ENCODE results near the gene CDKN1C.

The CDKN1C gene

DNA sequence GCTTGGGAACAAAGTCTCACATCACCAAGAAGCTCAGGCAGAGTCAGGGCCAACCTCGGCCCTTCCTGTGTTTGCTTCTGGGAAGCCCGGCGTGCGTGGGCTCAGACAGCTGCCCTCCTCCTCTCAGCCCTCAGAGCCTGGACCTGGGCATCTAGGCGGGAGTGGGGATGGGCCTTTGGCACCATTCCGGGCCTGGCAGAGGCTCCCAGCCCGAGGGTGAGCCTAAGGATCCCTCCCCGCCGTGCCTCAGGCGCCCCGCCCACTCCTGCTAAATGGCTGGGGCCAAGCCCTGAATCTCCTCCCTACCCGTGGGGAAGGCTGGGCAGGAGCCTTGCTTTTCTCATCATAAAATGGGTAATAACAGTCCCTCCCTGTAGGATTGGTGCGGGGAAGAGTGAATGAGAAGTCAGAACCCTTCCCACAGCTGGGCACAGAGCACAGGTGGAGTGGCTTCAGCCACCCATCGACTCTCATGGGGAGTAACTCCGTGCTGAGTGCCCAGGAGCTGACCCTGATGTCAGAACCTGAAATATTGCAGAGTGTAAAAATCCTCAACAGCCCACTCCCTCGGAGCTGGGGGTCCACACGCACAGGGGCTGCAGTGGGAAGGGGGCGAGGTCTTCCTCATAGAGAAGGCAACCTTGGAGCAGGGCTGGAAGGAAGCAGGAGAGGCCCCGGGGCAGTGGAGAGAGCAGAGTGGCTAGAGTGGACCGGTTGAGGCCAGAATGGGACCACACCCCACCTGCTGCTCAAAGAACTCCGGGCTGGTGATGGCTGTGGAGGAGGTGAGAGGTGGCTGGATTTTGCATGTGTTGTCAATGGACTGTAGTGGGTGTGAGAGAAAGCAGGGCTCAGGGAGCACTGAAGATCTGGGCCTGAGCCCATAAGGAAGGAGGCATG is 18.8 kb upstream of the CDKN1C start:
- DNase-seq, result no peak

DNA sequence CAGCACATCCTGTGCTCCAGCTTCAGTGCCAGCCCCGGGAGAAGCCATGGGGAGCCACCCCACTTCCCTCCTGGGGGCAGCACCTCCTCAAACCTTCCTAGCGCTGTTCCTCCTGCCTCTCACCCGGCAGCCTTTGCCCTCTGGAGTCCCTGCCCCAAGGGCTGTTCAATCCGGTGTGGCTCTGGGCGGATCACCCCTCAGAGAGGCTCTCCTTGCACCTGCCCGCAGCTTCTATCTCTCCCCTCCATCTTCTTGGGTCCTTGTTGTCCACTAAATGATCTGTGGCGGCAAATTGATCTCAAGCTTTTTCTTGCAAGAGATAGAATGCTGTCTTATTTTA is 18.1 kb upstream of the CDKN1C start:
- no peak for DNase-seq

DNA sequence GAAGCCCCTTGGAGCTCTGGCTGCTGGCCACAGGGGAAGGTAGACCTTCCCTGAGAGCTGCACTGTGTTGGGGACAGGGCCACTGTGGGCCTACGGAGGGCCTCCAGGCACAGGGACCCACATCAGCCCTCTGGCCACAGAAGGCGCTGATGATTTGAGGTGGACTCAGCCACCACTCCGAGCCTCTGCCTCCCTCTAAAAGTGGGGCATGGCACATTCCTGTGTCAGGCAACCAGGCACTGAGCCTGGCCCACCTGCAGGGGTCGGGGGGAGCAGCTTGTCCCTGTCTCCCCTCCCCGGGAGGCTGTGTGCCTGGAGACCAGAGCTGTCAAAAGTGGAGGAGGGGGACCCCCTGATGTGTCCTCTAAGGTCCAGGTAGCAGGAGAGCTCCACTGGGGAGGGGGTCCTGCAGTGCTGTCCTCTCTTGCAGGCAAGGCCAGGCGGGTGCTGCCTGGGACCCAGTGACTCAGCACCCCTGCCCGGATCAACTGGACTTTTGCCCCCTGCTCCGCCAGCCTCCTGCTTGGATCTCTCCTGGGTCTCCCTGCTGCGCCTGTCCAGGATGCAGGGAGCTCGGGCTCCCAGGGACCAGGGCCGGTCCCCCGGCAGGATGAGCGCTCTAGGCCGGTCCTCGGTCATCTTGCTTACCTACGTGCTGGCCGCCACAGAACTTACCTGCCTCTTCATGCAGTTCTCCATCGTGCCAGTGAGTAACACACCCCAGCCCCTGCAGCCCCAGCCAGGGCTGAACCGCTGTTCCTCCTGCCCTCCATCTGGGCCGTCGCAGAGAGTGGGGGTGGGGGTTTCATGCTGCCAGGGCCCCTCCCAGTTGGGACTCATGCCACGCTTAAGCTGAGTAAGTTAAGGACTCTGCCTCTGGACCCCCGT is 17.5 kb upstream of the CDKN1C start:
- no peak for DNase-seq

DNA sequence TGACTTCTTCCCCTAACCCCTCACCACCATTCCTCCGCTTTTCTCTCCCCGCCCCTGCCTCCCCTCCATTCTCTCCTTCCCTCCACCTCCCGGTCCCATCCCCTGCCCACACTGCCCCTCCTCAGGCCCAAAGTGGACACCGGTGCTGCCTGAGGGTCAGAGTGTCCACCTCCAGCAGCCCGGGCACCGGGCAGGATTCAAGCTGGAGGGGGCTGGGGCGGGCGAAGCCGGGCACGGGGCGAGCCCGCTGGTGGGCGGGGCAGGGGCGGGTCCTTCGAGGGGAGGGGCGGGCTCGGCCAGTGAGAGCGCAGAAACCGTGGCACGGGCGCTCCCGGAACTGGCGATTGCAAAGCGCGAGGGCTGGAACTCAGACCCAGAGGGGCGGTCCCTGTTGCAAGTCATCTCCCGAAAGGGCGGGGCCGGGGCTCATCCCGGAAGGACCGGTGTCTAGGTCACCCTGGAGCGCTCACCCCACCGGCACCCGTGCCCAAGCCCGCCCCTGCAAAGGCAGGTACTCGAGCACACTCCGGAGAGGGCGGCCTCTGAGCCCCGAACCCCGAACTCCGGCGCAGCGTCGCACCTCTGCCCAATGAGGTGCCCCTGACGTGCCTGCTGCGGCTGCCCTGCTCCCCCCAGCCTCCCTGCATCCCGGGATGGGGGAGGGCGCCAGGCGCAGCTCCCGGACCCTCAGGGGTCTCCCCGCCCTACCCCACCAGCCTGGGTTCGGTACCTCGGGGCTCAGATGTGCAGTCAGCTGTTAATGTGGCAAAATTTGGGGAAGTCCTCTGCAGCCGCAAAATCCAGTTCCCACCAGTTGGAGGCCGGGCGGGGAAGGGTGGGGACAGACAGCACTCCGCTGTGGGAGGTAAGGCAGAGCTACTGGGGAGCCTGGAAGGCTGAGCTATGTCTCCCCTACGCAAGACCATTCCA is 16.5 kb upstream of the CDKN1C start:
- peak; percentile 49 for DNase-seq

DNA sequence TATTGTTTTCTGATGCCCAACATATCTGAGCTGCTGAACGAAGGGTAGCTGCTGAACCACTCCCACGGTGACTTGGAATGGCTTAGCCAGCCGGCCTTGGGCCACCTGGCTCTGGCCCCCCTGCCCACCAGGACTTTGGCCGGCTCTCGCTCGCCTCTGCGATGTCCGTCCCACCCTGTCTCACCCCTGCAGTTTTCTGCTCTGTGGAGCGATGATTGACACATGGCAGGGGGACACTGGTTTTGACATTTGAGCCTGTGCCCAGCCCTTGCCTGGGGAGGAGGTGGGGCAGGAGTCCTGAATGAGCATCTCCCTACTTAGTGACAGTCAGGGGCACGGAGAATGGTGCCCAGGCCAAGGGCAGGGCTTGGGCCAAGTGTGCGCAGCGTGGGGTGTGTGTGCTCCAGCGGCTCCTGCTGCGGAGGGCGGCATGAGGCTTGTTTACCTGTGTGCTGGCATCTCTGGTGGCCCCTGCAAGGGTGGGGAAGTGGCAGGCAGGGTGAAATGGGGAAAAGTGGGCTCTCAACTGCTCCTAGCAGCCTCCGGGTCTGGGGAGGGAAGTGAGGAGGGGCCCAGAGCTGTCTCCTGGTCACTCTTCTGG is 15.7 kb upstream of the CDKN1C start:
- no peak for DNase-seq

DNA sequence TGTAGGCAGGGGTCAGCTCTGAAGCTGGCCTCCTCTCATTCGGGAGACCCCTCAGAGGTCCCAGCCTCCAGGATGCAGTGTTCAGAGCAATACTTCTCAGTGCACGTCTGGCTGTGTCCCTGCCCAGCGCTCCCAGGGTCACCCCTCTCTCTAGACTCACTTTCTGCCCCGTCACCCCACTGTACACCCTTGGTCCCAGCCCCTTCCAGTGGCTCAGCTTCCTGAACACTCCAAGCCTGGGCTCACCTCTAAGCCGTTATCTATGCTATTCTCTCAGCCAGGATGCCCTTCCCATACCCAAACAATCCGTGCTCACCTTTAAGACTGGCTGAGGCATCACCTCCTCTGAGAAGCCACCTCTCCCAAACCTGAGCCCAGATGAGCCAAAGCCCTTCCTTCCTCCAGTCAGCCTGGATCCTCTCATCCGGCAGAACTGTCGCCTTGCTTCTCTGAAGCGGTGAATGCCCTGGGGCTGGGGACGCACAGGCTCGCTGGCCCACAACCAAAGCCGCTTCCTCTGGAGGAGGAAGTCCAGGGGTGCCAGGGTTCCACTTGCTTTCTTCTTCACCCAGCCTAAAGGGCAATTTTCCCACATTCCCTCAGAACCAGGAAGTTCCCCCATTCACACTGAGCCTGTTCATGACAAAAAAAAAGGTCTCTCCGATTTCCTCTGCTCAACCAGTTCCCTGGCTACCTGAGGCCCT is 13.7 kb upstream of the CDKN1C start:
- peak; percentile 25 for DNase-seq

DNA sequence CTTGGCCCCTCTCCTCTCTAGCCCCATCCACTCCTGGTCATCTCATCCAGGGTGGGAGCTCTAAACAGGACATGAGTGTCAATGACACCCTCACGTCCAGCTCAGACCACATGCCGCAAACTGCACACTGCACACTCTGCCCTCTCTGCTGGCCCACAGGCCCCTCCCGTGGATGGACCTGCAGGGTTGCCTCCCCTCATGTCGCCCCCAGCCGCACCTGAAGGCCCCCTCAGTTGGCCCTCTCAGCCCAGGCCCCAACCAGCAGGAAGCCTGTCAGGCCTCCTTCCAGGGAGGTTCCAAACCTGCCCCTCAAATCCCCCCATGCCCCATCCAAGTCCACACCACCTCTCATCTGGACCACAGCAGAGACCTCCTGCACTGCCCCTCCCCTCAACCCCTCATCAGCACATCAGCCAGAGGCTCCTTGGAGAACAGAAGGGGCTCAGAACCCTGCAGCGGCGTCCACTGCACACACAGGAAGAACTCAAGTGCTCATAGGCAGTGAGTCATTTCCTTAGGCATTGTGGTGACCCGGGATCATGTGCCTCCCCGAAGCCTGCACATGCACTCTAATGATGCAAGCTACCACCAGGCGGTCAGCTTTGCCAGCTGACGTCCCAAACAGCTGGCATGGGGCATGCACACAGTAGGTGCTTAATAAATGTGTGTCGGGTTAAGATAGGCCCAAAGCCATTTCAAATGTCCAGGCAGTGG is 12.9 kb upstream of the CDKN1C start:
- peak; percentile 51 for DNase-seq

DNA sequence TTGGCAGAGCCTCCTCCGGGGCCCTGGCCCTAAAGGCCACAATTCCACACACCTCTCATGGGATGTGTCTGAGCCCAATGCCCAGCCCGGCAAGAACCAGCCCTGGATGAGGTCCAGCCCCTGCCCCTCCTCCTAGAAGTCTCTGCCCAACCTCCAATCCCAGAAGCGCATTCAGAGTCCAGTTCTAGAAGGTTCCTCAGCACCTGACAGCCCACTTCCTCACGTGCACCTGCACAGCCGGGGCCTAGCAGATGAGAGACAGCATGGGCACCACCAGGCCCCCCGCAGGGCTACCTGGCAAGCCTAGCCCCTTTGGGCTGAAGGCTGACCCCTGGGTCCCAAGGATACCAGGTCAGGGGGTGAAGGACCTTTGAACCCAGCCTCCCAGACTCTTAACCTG is 11.5 kb upstream of the CDKN1C start:
- DNase-seq, result no peak

DNA sequence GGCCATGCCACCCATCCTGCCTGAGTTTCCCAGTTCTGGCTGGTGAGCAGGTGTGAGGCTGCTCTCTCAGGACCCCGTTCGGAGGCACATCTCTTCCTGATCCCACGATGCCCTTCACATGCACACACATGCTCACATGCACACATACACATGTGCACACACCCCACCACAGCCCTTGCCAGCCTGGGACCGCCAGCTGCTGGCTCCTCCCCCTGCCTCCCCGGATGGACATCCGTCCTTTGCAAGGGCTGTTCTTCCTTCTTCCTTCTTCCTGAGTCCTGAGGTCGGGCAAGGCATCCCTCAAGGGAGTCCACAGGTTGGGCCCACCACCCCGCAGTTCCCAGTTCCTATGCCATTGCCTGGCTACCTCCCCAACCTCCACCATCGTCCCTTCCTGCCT is 10.5 kb upstream of the CDKN1C start:
- DNase-seq, result no peak

DNA sequence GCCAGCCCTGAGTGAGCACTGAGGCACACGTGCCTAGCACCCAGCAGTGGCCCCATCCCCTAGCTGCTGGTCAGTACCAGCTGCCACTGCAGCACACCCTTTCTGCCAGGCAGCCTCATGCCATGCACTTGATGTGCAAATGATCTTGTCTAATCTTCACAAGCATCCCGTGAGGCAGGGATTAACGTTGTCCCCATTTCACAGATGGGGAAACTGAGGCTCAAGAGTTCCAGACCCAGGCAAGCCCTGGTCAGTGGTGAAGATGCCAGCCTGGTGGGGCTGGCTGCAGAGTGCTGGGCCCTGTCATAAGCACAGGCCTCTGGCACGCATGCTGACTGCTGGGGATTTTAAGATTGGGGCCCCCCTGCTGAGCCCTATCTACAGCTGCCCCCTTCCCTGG is 8.4 kb upstream of the CDKN1C start:
- DNase-seq, result no peak

DNA sequence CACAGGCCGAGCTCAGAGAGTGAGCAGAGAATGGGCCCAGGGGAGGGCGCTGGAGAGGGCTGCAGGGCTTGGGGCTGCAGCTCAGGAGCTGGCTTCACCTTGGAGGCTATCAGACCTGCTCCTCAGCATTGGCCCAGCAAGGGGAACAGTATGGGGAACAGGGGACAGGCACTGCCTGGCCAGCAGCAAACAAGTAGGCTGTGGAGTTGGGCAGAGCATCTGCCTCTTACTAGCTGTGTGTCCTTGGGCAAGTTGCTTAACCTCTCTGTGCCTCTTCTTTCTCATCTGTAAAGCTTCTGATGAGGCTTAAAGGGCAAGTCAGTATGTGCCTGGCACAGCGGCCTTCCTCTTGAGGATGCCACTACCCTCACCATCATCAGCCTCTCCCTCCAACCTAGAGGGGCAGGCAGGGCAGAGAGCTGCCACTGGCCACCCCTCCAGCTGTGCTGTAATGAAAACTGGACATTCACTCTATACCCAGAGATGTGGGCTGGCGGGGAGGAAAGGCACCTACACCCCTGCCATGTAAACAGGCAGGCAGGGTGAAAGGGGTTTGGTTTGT is 7.5 kb upstream of the CDKN1C start:
- peak; percentile 12 for DNase-seq

DNA sequence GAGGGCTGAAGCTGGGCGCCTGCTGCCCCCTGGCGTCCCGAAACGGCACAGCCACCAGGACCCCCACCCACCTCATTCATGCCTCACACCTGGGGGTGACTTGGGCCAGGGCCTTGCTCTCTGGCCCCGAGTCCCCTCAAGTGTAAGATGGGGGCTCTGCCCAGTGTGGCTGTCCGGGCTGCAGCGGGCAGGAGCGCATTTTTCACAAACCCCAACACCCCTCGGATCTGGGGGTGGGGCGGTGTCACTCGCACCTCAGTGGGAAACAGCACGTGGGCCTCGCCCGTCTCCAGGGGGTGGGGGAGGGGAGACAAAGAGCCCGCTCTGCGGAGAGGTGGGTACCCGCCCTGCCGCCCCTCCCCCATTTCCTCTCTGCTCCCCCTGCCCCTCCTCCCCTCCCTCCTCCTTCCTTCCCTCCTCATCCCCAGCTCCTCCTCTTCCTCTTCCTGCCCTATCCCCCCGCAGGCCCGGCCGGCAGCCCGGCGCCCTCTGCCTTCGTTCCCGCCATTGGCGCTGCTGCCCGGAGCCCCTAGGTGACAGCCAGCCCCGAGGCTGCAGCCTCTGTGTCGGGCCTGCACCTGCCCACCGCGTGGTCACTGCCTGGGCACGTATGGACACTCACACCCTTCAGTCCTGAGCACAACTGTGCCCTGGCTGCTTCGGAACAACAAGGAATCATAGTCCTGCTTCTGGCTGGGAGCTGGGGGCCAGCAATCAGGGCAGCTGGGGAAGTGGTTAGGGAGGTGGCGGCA is 6.8 kb upstream of the CDKN1C start:
- DNase-seq, result peak; percentile 14

DNA sequence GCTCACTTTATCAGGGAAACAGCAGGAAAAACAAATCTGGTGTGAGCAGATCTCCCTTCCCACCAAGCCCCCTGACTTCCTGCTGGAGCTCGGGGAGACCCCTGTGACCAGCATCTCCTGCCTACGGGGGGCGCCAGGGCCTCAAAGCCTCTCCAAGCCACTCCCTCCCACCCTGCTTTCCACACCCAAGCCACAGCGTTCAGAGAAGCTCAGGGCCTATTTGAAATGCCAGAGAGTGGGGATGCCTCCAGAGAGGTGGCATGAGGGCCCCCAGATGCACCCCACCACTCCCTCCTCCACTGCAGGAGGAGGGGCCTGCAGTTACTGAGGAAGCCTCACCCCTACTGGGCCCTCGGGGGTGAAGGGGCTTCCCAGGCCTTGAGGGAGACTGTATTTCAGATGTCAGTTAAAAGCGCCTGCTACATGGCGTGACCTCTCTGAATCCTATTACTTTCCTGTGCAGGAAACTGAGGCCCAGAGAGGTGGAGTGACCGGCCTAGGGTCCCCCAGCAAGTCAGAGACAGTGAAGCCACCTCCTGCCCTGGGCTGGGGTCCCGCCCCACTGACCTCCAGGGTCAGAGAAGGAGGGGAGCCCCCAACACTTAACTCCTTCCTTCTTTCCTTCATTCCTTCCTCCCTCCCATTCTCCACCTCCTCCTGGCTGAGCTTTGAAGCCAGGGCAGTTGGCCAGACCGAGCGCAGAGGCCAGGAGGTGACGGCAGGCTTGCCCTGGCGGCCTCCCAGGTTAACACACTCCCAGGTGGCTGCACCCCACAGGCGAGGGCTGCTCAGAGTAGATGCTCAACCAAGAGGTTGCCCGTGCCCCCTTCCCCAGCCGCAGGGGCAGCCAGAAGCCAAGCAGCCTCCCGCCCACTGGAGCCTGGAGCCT is 6.0 kb upstream of the CDKN1C start:
- no peak for DNase-seq

DNA sequence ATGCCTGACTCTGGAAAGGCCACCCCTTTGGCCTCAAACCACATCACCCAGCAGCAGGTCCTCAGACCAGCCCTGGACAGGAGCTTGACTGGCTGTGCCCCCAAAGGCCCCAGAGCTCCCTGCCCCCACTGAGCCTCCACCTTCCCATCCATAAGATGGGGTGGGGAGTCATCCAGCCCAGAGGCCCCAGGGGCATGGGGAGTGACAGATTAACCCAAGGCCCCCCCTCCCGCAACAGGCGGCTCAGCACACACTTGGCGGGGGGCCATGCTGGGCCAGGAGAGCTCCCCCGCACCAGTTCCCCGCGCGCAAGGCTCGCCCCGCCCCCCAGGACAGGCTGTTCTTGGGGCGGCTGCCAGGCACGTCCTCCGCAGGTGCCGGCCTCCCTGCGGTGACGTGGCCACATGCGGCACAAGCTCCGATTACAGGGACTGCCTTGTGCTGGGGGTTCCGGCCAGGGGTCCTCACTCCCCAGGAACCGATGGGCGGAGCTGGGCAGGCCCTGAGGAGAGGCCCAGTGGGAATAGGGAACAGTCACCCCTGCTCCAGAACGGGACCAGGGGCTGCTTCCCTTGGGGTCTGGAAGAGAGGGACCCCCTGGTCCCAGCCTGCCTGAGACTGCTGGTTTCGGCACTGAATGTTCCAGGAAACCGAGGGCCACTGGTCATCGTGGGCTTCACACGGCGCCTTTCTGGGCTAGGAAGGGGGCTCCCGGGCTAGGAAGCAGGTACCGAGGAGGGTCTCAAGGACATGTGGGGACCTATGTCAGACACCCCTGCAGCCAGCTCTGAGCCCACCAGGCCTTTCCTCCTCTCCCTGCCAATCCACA is 5.1 kb upstream of the CDKN1C start:
- DNase-seq, result no peak

DNA sequence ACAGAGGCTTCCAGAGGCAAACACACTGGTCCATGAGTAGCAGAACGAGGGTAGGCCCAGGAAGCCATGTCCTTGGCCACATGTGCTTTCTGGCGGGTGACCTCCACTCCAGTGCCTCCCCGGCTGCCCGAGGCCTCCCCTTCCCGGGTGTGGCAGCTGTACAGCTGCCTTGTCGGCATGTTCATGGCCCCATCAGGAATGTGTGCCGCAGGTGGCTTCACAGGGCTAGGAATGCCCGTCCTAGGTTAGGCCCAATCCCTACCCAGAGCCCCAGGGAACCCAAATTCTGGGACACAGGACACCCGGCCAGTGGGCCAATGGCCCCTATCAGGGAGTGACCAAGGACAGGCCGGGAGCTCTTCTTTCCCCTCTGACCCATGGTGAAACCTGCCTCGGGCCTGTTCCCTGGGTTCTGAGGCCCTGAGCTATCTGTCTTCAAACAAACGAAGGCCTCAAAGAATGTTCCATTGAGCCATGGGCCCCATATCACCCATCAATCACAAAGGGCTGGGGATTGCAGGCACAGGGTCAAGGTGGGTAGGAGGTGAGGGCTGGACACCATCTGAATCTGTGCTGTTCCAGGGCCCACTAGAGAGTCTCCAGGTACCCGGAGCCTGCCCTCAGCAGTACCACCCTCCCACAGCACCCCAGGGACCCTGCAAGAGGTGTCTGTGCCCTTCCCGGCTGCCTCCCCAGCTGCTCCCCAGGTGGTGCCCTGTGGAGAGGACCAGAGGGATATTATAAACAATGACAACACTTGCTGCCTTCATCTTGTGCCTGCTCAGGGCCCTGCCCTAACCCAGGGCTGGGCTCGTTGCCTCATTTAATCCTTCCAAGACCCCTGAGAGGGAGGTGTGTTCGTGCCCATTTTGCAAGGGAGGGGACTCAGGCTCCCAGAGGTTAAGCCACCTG is 4.0 kb upstream of the CDKN1C start:
- DNase-seq, result no peak

DNA sequence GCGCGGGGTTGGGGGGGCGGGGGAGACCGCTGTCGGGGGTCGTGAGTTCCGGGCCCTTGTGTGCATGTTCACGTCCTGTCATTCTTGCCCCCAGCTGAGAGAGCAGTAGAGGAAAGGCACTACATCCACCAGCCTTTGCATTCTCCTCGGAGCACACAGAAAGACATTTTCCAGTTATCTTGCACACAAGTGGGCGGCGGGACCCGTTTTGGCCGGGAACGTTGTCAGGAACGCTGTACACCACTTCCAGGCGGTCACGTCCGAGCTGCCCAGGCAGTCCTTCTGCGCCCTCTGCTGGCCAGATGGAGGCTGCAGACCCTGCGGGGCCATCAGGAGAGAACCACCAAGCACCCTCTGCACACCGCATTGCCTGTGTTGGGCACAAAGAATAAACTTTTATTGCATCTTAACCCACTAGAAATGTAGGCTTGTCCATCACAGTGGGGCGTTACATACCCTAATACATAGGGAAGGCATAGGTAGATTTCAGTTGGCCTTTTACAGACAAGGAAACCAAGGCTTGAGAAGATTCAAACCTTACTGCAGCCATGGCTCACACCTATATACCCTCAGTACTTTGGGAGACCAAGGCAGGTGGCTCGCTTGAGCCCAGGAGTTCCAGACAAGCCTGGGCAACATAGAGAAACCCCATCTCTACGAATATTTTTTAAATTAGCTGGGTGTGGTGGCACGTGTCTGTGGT is 2.8 kb upstream of the CDKN1C start:
- no peak for DNase-seq

Measured in GF-D8 (cell line).